ENCODE data around the gene NOG. TPM values are rescaled to one million over a fixed set of nuclear protein-coding genes. Genes with fewer than 3 reads are reported as not detected.

NOG gene
- total and polyA plus RNA-seq, 9 of the 15 experiments (the other 6 are each of a cell fraction or from before 2014, with no cell fraction given) = not detected

DNA sequence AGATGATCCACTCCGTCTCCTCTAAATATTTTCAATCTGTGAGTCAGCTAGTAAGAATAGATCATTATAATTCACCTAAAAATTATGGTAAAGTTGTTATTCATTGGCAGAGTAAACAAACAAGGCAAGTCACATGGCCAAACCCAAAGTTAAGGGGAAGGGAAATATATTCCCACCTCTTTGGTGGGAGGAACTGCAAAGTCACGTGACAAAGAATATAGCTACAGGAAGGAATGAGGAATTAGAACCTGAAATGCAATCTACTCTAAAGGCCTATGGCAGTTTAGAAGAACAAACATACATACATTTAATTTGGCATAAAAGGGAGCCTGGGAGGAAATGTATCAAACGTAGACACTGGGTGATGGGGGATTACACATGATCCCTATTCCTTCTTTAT is 48.9 kb downstream of the NOG start:
- ChIA-PET CTCF (ENCODE audit: low intra/inter-chr PET ratio) (no interaction called here), POLR2A (no interaction called here)
- no peak overlapping the region for H3K9ac ChIP-seq (ENCODE audit: insufficient read depth in 1 of 2, low read depth in 2 of 2, low read length in 2 of 2)
- no peak overlapping the region for H3K4me3 ChIP-seq
- no peaks in the 10 kb centered on the region for H3K79me2 ChIP-seq (ENCODE audit: control insufficient read depth, insufficient read depth, low read length)
- DNase-seq (ENCODE audit: extremely low read depth in 1 of 4, low spot score in 3 of 4) = no peak
- no peak overlapping the region for H3K4me2 ChIP-seq (ENCODE audit: insufficient read depth, low read length)
- no peak for ATAC-seq
- H3K27me3 ChIP-seq (ENCODE audit: control insufficient read depth in 2 of 2, insufficient read depth in 2 of 2, low read length in 2 of 2) = peaks cover 0 to 2% of the 10 kb centered on the region in 2 experiments; a peak in 1 of 5 replicates
- H3K4me1 ChIP-seq (replicated peaks in 1 of 2; ENCODE audit: control insufficient read depth in 2 of 2, insufficient read depth in 2 of 2, low read length in 2 of 2) = no peaks in the 10 kb centered on the region
- no peaks in the 10 kb centered on the region for H3K9me1 ChIP-seq (ENCODE audit: control insufficient read depth, insufficient read depth, low read length)
- no peak overlapping the region for H3K27ac ChIP-seq (ENCODE audit: extremely low read depth, low read depth, low read length)
- H4K20me1 ChIP-seq (replicated peaks; ENCODE audit: control insufficient read depth, insufficient read depth, low read length) = no peaks in the 10 kb centered on the region
- WGBS (ENCODE audit: insufficient coverage, low coverage, missing lambda C conversion rate) = 0% methylated on average over 3 of the region's 3 CpGs
- H2AFZ ChIP-seq (ENCODE audit: low read depth, low read length) = no peak overlapping the region
- intact Hi-C loops (cut with micrococcal nuclease) (no loop called here), in situ Hi-C loops (cut with MboI) (no loop called here)
- TF ChIP-seq ETV5 (CRISPR knock-in tag; IDR thresholded peaks at IDR 0.05; ENCODE audit: low read depth) (no peak), TOE1 (IDR thresholded peaks at IDR 0.05; ENCODE audit: borderline replicate concordance) (0 out of 2 replicates have a peak, but pooled peaks have one; percentile 47), TOE1 (CRISPR knock-in tag; IDR thresholded peaks at IDR 0.05; ENCODE audit: borderline replicate concordance, low read depth) (no peak), ESRRB (CRISPR knock-in tag; IDR thresholded peaks at IDR 0.05; ENCODE audit: borderline replicate concordance) (no peak), RAD51 (IDR thresholded peaks at IDR 0.05; ENCODE audit: borderline replicate concordance, low read depth) (peak; percentile 78), STAT5A (IDR thresholded peaks at IDR 0.05; ENCODE audit: borderline replicate concordance, low read length) (no peak), CBFA2T2 (conservative IDR thresholded peaks at IDR 0.05) (peak; percentile 43), EHMT2 (IDR thresholded peaks at IDR 0.05) (no peak), SP2 (IDR thresholded peaks at IDR 0.05; ENCODE audit: extremely low read depth, low read depth, low read length, poor library complexity, severe bottlenecking) (no peak)
- TF ChIP-seq, protein P1, sequence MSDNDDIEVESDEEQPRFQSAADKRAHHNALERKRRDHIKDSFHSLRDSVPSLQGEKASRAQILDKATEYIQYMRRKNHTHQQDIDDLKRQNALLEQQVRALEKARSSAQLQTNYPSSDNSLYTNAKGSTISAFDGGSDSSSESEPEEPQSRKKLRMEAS (CRISPR knock-in tag; IDR thresholded peaks at IDR 0.05) = no peak
- TF ChIP-seq, protein P2, sequence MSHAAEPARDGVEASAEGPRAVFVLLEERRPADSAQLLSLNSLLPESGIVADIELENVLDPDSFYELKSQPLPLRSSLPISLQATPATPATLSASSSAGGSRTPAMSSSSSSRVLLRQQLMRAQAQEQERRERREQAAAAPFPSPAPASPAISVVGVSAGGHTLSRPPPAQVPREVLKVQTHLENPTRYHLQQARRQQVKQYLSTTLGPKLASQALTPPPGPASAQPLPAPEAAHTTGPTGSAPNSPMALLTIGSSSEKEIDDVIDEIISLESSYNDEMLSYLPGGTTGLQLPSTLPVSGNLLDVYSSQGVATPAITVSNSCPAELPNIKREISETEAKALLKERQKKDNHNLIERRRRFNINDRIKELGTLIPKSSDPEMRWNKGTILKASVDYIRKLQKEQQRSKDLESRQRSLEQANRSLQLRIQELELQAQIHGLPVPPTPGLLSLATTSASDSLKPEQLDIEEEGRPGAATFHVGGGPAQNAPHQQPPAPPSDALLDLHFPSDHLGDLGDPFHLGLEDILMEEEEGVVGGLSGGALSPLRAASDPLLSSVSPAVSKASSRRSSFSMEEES (CRISPR knock-in tag; IDR thresholded peaks at IDR 0.05) = peak; percentile 88
- TF ChIP-seq, protein P3, sequence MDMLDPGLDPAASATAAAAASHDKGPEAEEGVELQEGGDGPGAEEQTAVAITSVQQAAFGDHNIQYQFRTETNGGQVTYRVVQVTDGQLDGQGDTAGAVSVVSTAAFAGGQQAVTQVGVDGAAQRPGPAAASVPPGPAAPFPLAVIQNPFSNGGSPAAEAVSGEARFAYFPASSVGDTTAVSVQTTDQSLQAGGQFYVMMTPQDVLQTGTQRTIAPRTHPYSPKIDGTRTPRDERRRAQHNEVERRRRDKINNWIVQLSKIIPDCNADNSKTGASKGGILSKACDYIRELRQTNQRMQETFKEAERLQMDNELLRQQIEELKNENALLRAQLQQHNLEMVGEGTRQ (CRISPR knock-in tag; IDR thresholded peaks at IDR 0.05) = 0 out of 2 replicates have a peak, but pooled peaks have one; percentile 7
- no peaks in the 10 kb centered on the region for H3K36me3 ChIP-seq (ENCODE audit: control insufficient read depth, insufficient read depth, low read length)
- no TSS peak for BruUV-seq (replicated peaks)
- no peaks in the 10 kb centered on the region for H3K9me3 ChIP-seq (replicated peaks; ENCODE audit: control insufficient read depth, insufficient read depth, low read depth, low read length)
- no peak for FAIRE-seq

Small RNAs within 50 kb of the gene (small RNA-seq; reads per million reads assigned to genes)
- gene RPL39P33 = not detected

Other genes with a start within 250 kb of the NOG start
- 0.59 and 1.1 TPM in 2 replicates for gene C17orf67, start 240.2 kb downstream of the NOG start, total RNA-seq (2014; rRNA removed)
- 0.62 and 0.64 TPM in 2 replicates for gene C17orf67, start 240.2 kb downstream of the NOG start, total RNA-seq (2014; rRNA removed; fragmentation: Illumina TruSeq; extraction: Trizol)
- gene C17orf67, start 240.2 kb downstream of the NOG start, total RNA-seq (2015; rRNA removed; fragmentation: Illumina TruSeq; extraction: Trizol) = 0.75 and 0.98 TPM in 2 replicates
- 1.6 and 1.7 TPM in 2 replicates for gene C17orf67, start 240.2 kb downstream of the NOG start, total RNA-seq (2021)
- 0.22 and 0.38 TPM in 2 replicates for gene C17orf67, start 240.2 kb downstream of the NOG start, polyA plus RNA-seq (2011; rRNA removed)
- 0.24 and 0.27 TPM in 2 replicates for gene C17orf67, start 240.2 kb downstream of the NOG start, polyA plus RNA-seq (2014; fragmentation: Illumina TruSeq; extraction: Trizol)
- gene C17orf67, start 240.2 kb downstream of the NOG start, polyA plus RNA-seq (2014; fragmentation: Nextera tagmentation; extraction: Ambion mirVana) = under 1 TPM; 0.07 to 0.08 TPM
- gene C17orf67, start 240.2 kb downstream of the NOG start, polyA plus RNA-seq (2014; rRNA removed) = 0.42 and 0.74 TPM in 2 replicates
- 4.2 and 5.9 TPM in 2 replicates for gene DGKE, start 240.5 kb downstream of the NOG start, total RNA-seq (2014; rRNA removed)
- 7.5 and 9.1 TPM in 2 replicates for gene DGKE, start 240.5 kb downstream of the NOG start, total RNA-seq (2014; rRNA removed; fragmentation: Illumina TruSeq; extraction: Trizol)
- gene DGKE, start 240.5 kb downstream of the NOG start, total RNA-seq (2015; rRNA removed; fragmentation: Illumina TruSeq; extraction: Trizol) = 7.5 and 7.8 TPM in 2 replicates
- gene DGKE, start 240.5 kb downstream of the NOG start, total RNA-seq (2021) = 9.5 and 9.9 TPM in 2 replicates
- gene DGKE, start 240.5 kb downstream of the NOG start, polyA plus RNA-seq (2011; rRNA removed) = 5.4 and 7.2 TPM in 2 replicates
- 5.3 and 8.4 TPM in 2 replicates for gene DGKE, start 240.5 kb downstream of the NOG start, polyA plus RNA-seq (2014; fragmentation: Illumina TruSeq; extraction: Trizol)
- gene DGKE, start 240.5 kb downstream of the NOG start, polyA plus RNA-seq (2014; fragmentation: Nextera tagmentation; extraction: Ambion mirVana) = 1 to 10 TPM; 1.3 to 2.0 TPM
- 4.3 and 5.1 TPM in 2 replicates for gene DGKE, start 240.5 kb downstream of the NOG start, polyA plus RNA-seq (2014; rRNA removed)

All from K562 (cell line).